ENCODE data around the gene GXYLT1.

DNA sequence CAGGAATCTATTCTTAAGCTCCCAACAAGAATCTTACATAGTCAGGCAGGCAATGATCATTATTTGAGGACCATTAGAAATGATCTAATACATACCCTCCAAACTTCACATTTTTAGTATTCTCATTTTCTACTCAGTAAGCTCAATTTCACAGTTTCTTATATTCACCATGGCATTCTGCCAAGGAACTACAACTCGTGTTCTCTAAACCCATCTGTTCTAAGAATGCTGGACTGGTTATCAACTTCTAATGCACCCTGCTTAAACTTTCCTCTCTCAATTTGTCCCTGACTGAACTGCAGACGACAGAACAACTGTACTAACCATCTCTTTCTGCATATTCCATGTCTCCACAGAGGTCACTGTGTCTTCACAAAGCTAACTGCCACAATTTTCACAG is 58.6 kb downstream of the GXYLT1 start:
- TF ChIP-seq POLR2A (IDR thresholded peaks at IDR 0.05): no peak
- TF ChIP-seq, protein P1, sequence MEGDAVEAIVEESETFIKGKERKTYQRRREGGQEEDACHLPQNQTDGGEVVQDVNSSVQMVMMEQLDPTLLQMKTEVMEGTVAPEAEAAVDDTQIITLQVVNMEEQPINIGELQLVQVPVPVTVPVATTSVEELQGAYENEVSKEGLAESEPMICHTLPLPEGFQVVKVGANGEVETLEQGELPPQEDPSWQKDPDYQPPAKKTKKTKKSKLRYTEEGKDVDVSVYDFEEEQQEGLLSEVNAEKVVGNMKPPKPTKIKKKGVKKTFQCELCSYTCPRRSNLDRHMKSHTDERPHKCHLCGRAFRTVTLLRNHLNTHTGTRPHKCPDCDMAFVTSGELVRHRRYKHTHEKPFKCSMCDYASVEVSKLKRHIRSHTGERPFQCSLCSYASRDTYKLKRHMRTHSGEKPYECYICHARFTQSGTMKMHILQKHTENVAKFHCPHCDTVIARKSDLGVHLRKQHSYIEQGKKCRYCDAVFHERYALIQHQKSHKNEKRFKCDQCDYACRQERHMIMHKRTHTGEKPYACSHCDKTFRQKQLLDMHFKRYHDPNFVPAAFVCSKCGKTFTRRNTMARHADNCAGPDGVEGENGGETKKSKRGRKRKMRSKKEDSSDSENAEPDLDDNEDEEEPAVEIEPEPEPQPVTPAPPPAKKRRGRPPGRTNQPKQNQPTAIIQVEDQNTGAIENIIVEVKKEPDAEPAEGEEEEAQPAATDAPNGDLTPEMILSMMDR (IDR thresholded peaks at IDR 0.05): no peak

Data from Peyer's patch (tissue), 4 donors.